Esophagus (tissue), 2 donors: ENCODE data around the gene RHOH. TPM values are rescaled to one million over a fixed set of nuclear protein-coding genes. Genes with fewer than 3 reads are reported as not detected.
"Not testable (repeated sequence)": the region's sequence is repeated elsewhere in the genome, so short reads cannot be mapped to it uniquely, and the experiment has no call there.

Experiments used
- H3K27ac ChIP-seq, 2 donors: one replicate each; pipeline ENCODE4 v1.5.1; 2013; ENCODE audit warnings: low read depth in 2 of 2, mild to moderate bottlenecking in 2 of 2, inconsistent platforms in 1 of 2, low read length in 1 of 2, moderate library complexity in 1 of 2
- H3K27me3 ChIP-seq, 2 donors: one replicate each; pipeline ENCODE4 v1.6.1; 2013; ENCODE audit warnings: low read length in 2 of 2, control low read depth in 1 of 2, mild to moderate bottlenecking in 1 of 2; ENCODE audit not compliant: insufficient read depth in 2 of 2, control insufficient read depth in 1 of 2
- H3K36me3 ChIP-seq, 2 donors: one replicate each; pipeline ENCODE4 v1.6.1; 2013; ENCODE audit warnings: low read length in 1 of 2; ENCODE audit not compliant: control insufficient read depth in 2 of 2, insufficient read depth in 2 of 2
- H3K4me1 ChIP-seq, 2 donors: one replicate each; pipeline ENCODE4 v1.6.1; 2013; ENCODE audit warnings: low read length in 1 of 2; ENCODE audit not compliant: control insufficient read depth in 2 of 2, insufficient read depth in 2 of 2
- H3K4me3 ChIP-seq, 2 donors: one replicate each; pipeline ENCODE4 v1.5.1; 2013; ENCODE audit warnings: low read length in 2 of 2, mild to moderate bottlenecking in 2 of 2, low read depth in 1 of 2, moderate library complexity in 1 of 2
- H3K9me3 ChIP-seq, 2 donors: one replicate each; pipeline ENCODE4 v1.6.1; 2013; ENCODE audit warnings: mild to moderate bottlenecking in 2 of 2, low read depth in 1 of 2, low read length in 1 of 2, moderate library complexity in 1 of 2; ENCODE audit not compliant: control insufficient read depth in 2 of 2, insufficient read depth in 1 of 2
- WGBS, 2 donors: extraction: QIAGEN DNeasy Blood & Tissue Kit; methylation state at CpG; one replicate each; pipeline ENCODE4 v1.1.7; 2013; 5-methylcytosine and 5-hydroxymethylcytosine counted together
- polyA plus RNA-seq, 2 donors: library from polyadenylated mRNA; stranded (reverse); fragments of 200-250 nt; gene quantifications; one replicate each; pipeline ENCODE4 v1.2.3, GENCODE V29; 2013
- donor health status: healthy with polysubstance abuse.
- donor health status: Bipolar disorder and iron deficiency.

Gene RHOH
- polyA plus RNA-seq, 2 donors, result 0.87 to 1.1 TPM

DNA sequence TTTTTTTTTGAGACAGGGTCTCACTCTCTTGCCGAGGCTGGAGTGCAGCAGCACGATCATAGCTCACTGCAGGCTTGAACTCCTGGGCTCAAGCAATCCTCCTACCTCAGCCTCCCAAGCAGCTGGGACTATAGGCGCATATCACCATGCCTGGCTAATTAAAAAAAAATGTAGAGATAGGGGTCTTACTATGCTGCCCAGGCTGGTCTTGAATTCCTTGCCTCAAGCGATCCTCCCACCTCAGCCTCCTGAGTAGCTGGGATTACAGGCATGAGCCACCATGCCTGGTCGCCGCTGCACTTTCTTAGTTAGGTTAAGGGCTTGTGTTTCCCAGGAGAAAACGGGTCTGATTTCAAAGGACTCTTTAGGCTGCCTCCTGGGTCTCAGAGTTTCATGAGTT is 86.0 kb downstream of the RHOH start:
- not testable (repeated sequence) for H3K27me3 ChIP-seq, H3K36me3 ChIP-seq, H3K4me1 ChIP-seq, H3K9me3 ChIP-seq, H3K27ac ChIP-seq, H3K4me3 ChIP-seq
- 96 to 97% methylated on average over 7 of the region's 7 CpGs for WGBS, 2 donors

DNA sequence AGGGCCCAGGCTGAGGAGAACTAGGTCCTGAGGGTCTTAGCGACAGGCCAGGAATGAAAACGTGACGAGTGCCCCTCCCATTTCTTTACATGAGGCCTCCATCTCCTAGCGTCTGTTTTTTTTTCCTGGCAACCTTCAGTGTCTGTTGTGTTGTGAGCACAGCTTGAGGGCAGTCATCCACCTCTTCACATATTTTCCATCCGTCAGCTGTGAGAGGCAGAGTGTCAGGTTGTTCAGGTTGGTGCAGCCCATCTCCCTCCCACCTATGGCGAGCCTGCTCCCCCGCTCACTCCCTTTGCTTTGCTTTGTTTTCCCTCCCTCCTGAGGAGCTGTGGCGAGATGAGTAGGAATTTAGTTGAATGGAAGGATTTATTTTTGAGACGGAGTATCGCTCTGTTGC is 86.6 kb downstream of the RHOH start:
- H3K9me3 ChIP-seq, result peaks cover 0 to 2% of the 10 kb centered on the region in 2 donors
- H3K4me1 ChIP-seq, result peaks cover 0 to 6% of the 10 kb centered on the region in 2 donors
- no peak overlapping the region for H3K4me3 ChIP-seq
- H3K27ac ChIP-seq, result no peak overlapping the region
- no peaks in the 10 kb centered on the region for H3K27me3 ChIP-seq
- 52 to 72% methylated on average over 10 of the region's 10 CpGs for WGBS, 2 donors
- H3K36me3 ChIP-seq, result no peaks in the 10 kb centered on the region

DNA sequence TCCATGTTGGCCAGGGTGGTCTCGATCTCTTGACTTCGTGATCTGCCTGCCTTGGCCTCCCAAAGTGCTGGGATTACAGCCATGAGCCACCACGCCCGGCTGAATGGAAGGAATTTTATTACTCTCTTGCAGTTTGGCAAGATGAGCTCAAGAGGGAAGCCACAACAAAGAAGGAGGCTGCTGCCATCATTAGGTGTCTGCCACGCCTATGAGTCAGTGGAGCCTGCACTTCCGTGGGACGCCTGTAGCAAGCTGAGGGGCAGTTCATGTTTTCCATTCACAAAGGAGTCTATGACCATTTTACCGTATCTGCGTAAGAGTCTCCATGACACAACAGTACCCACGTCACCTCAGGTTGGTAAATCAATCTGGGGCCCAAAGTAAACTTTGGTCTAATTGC is 87.1 kb downstream of the RHOH start:
- H3K4me1 ChIP-seq, result peaks cover 0 to 6% of the 10 kb centered on the region in 2 donors
- no peak overlapping the region for H3K27ac ChIP-seq
- 56 to 66% methylated on average over 10 of the region's 10 CpGs for WGBS, 2 donors
- H3K4me3 ChIP-seq, result no peak overlapping the region
- no peaks in the 10 kb centered on the region for H3K27me3 ChIP-seq
- H3K9me3 ChIP-seq, result peaks cover 0 to 2% of the 10 kb centered on the region in 2 donors
- no peaks in the 10 kb centered on the region for H3K36me3 ChIP-seq

DNA sequence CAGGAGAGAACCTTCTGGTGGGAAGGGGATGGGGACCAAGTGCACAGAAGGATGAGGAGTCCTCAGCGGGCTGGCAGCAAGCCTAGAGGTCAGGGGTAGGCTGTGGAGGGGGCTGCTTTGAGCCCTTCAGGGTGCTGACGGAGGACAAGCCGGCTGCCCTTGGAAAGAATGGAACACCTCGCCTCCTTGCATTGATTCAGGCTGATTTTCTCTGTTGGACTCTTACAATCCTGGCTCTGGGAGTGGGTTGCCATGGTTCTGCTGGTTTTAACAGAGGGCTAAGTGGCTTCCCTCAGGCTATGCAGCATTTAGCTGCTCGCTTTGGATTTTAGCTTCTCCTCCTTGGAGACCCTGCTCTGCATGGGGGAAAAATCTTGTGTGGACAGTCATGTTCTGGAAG is 88.9 kb downstream of the RHOH start:
- H3K4me1 ChIP-seq, result peaks cover 0 to 6% of the 10 kb centered on the region in 2 donors
- no peaks in the 10 kb centered on the region for H3K36me3 ChIP-seq
- H3K9me3 ChIP-seq, result peaks cover 0 to 2% of the 10 kb centered on the region in 2 donors
- 89 to 91% methylated on average over 5 of the region's 5 CpGs for WGBS, 2 donors
- no peaks in the 10 kb centered on the region for H3K27me3 ChIP-seq
- no peak overlapping the region for H3K27ac ChIP-seq
- no peak overlapping the region for H3K4me3 ChIP-seq

DNA sequence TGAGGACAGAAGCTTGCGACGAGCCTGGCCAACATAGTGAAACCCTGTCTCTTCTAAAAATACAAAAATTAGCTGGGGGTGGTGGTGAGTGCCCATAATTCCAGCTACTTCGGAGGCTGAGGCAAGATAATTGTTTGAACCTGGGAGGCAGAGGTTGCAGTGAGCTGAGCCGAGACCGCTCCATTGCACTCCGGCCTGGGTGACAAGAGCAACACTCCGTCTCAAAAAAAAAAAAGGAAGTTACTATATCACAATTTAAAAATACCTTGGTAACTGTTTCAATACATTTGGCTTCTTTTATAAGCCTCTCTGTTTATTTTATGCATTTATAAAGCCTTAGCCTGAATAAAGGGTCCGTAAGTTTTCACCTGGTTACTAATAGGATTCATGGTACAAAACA is 91.7 kb downstream of the RHOH start:
- WGBS, 2 donors, result 87 to 91% methylated on average over 8 of the region's 8 CpGs

DNA sequence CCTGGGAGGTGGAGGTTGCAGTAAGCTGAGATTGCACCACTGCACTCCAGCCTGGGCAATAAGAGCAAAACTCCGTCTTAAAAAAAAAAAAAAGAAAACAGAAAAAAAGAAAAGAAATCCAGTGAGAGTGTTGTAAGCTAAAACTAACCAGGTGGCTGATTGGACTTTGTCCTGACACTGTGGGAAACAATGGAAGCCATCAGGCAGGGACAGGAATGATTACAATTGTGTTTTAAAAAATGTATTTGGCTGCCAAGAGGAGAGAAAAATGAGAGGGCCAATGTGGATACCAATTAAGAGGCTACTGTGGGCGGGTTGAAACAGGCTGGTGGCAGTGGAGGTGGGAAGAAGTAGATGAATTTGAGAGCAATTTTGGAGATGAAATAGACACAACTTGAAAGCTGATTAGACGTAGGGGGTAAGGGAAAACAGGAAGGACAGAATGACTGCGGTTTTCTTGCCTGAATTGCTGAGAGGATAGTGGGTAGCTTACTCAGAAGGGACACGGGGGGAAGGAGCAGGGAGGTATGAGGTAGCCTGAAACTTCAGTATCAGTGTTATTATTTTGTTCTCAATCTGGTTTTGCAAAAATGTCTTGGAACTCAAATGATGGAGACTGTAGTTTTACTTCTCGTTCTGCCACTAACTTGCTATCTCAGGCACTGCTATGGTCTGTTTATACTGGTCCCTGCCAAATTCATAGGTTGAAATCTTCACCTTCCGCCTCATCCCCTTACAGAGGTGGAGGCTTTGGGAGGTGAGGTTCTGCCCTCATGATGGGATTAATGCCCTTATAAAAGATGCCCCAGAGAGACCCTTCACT is 92.7 kb downstream of the RHOH start:
- 42 to 43% methylated on average over 7 of the region's 7 CpGs for WGBS, 2 donors
- no peaks in the 10 kb centered on the region for H3K4me1 ChIP-seq
- H3K4me3 ChIP-seq, result no peak overlapping the region
- H3K27me3 ChIP-seq, result no peaks in the 10 kb centered on the region
- no peaks in the 10 kb centered on the region for H3K36me3 ChIP-seq
- H3K27ac ChIP-seq, result no peak overlapping the region
- peaks cover 0 to 2% of the 10 kb centered on the region in 2 donors for H3K9me3 ChIP-seq

More for the DNA sequence above, 91.7 kb downstream of the RHOH start:
- Histone ChIP-seq H3K27me3 (no peaks in the 10 kb centered on the region), H3K36me3 (no peaks in the 10 kb centered on the region), H3K9me3 (peaks cover 0 to 2% of the 10 kb centered on the region in 2 donors), H3K4me3 (no peak overlapping the region), H3K4me1 (peaks cover 0 to under 1% of the 10 kb centered on the region in 2 donors), H3K27ac (no peak overlapping the region)

DNA sequence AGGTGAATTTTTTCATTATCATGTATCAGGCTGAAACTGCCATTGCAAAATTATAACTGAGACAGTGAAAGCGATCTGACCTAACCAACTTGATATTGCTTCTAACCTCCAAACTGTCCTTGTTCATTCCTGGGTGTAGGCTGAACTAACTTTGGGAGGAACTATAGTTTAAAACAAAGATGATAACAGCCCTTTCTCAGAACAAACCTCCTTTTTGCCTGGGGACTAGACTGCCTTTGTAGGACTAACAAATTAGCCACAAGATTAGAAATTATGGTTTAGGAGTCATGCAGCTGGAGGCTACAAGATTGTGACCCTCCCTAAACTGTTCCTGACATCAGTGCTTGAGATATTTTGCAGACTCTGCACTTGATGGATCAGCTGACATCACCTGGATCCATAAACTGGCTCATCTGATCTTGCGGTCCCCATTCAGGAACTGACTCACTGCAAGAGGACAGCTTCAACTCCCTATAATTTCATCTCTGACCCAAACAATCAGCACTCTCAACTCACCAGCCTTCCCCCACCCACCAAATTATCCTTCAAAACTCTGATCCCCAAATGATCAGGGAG is 93.9 kb downstream of the RHOH start:
- WGBS, 2 donors, result 78 to 85% methylated on average over 2 of the region's 2 CpGs
- not testable (repeated sequence) for H3K36me3 ChIP-seq, H3K27ac ChIP-seq, H3K9me3 ChIP-seq, H3K4me3 ChIP-seq, H3K4me1 ChIP-seq, H3K27me3 ChIP-seq

DNA sequence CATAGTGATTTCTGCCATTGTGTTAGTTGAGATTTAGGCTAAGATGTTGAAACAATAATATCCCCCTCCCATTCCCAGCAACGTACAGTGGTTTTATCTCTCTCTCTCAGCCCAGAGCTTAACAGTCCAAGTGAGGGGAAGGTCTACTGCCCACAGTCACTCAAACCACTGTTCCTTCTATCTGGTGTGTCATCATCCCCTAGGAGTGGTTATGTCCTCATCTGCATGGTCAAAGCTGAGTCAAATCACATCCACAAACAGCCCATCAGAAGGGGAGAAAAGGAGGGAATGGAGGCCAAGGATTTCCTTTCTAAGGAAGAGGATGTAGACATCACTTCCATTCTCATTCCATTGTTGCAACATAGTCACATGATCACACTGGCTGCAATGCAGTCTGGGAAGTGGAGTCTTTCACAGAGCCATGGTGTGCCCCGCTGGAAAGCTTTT is 95.5 kb downstream of the RHOH start:
- H3K27me3 ChIP-seq, result no peaks in the 10 kb centered on the region
- H3K4me1 ChIP-seq, result no peaks in the 10 kb centered on the region
- no peak overlapping the region for H3K4me3 ChIP-seq
- no peaks in the 10 kb centered on the region for H3K36me3 ChIP-seq
- peaks cover 0 to 9% of the 10 kb centered on the region in 2 donors for H3K9me3 ChIP-seq
- no peak overlapping the region for H3K27ac ChIP-seq
- WGBS, 2 donors, result 87 to 94% methylated on average over 2 of the region's 2 CpGs

DNA sequence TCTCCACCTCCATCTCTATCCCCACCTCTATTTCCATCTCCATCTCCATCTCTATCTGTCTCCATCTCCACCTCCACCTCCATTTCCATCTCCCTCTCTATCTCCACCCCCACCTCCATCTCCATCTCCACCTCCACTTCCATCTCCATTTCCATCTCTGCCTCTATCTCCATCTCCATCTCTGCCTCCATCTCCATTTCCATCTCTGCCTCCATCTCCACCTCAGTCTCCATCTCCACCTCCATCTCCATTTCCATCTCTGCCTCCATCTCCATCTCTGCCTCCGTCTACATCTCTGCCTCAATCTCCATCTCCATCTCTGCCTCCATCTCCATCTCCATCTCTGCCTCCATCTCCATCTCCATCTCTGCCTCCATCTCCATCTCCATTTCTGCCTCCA is 97.5 kb downstream of the RHOH start:
- Histone ChIP-seq H3K4me3 (no peak overlapping the region), H3K36me3 (no peaks in the 10 kb centered on the region), H3K27ac (no peak overlapping the region), H3K9me3 (peaks cover 0 to 9% of the 10 kb centered on the region in 2 donors), H3K4me1 (no peaks in the 10 kb centered on the region), H3K27me3 (no peaks in the 10 kb centered on the region)
- 93 to 95% methylated on average over 1 of the region's 1 CpG for WGBS, 2 donors

DNA sequence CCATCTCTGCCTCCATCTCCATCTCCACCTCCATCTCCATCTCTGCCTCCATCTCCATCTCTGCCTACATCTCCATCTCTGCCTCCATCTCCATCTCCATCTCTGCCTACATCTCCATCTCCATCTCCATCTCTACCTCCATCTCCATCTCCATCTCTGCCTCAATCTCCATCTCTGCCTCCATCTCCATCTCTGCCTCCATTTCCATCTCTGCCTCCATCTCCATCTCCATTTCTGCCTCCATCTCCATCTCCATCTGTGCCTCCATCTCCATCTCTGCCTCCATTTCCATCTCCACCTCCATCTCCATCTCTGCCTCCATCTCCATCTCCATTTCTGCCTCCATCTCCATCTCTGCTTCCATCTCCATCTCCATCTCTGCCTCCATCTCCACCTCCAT is 98.2 kb downstream of the RHOH start:
- H3K27ac ChIP-seq, H3K4me3 ChIP-seq, H3K9me3 ChIP-seq, H3K27me3 ChIP-seq, H3K36me3 ChIP-seq, H3K4me1 ChIP-seq: not testable (repeated sequence)
